Sigmoid colon (tissue), 3 donors: ENCODE results near the gene APLNR.

Source experiments
- CTCF ChIP-seq, 4 experiments: fragments of 450-650 bp in 3 of 4; fragments of 200-600 bp in 1 of 4; IDR thresholded peaks; one replicate each; pipeline ENCODE4 v1.5.1; 2016 to 2019; ENCODE audit warnings: antibody characterized with exemption in 4 of 4, mild to moderate bottlenecking in 3 of 4, moderate library complexity in 2 of 4
- POLR2A ChIP-seq, 2 donors: fragments of 450-650 bp; IDR thresholded peaks; one replicate each; pipeline ENCODE4 v1.6.1; 2016; ENCODE audit warnings: antibody characterized with exemption in 2 of 2, mild to moderate bottlenecking in 2 of 2, moderate library complexity in 2 of 2

GRCh38 chr11:57230316-57230715 is 6.7 kb downstream of the APLNR start:
- TF ChIP-seq POLR2A (IDR thresholded peaks at IDR 0.05) (no peak), CTCF (IDR thresholded peaks at IDR 0.05) (no peak)
